NCI-H1436 treated with DMSO at 0.1 percent for 48 hours (cell line): ENCODE measurements around the gene MYH13.

Source experiments
- DNase-seq: peaks from one replicate; lab custom pipeline; 2025; lab: John Stamatoyannopoulos, UW

The MYH13 gene

DNA sequence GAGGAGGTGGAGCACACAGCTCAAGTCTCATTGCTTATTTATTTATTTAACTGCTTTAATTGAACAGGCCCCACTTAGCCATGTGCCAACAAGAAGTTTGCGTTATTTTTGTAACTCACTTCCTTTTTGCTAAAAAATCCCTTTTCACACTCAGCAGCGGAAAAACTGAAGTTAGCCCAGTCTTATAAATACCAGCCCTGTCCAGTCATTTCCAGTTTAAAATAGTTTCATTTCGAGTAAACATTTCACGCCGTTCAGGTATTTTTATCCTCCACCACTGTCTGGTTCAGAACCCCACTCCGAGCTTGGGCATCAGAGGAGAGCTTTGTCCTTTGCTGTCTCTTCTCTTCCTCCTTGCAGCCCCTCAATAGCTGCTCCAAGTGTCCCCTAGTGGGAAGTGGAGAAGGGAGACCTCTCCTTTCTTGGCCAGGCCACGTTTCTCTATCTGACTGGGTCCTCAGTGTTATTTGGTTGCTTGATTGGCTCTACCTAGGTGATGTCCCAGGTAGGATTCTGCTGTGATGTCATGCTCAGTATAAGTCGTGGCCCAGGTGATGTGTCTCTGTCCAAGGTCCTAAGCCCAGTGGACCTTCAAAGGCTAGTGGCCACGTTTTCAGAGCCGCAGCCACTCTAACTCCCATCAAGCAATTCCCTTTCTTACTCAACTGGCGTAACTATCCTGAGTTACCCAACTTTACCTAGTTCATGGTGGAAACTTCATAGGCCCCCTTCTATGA lies 121.4 kb downstream of the MYH13 start:
- DNase-seq: no peak
